Activated naive CD4-positive, alpha-beta T cell treated with anti-CD3 and anti-CD28 coated beads, Interleukin-2, amount 50 U/mL, for 72 hours (primary cell): Measurements from ENCODE around the gene PDGFA. TPM values are rescaled to one million over a fixed set of nuclear protein-coding genes. Genes with fewer than 3 reads are reported as not detected.

Experiments used
- ATAC-seq, 2 donors: fragments of 150-1000 bp; cut with Tn5 transposase; 2 replicates each; pipeline ENCODE4 v1.10.0; 2021; ENCODE audit warnings: mild to moderate bottlenecking in 2 of 2, moderate library complexity in 2 of 2
- DNase-seq, 2 donors: peaks; one replicate each; pipeline ENCODE4 v3.0.0; 2021 to 2022; ENCODE audit warnings: low spot score in 2 of 2
- H3K27ac Mint-ChIP-seq, 2 donors: one replicate each; pipeline ENCODE4 v1.8.0; 2022; ENCODE audit warnings: mild to moderate bottlenecking in 2 of 2, mixed read lengths in 2 of 2
- H3K36me3 Mint-ChIP-seq, 2 donors: one replicate each; pipeline ENCODE4 v1.8.0; 2022; ENCODE audit warnings: mixed read lengths in 2 of 2
- H3K9me3 Mint-ChIP-seq, 2 donors: one replicate each; pipeline ENCODE4 v1.8.0; 2022; ENCODE audit warnings: mixed read lengths in 2 of 2
- total RNA-seq, 2 donors: library from RNA; stranded (reverse); gene quantifications; one replicate each; pipeline ENCODE4 v1.2.3, GENCODE V29; 2022

The PDGFA gene
- total RNA-seq, 2 donors from 2014 or later: 8.4 to 11.7 TPM

- peak in 1 of 2 donors; percentile 39 for DNase-seq
- no peak overlapping the region for H3K27ac Mint-ChIP-seq
- no peak for ATAC-seq
- H3K9me3 Mint-ChIP-seq: peaks cover 10 to 12% of the 10 kb centered on the region in 2 donors
- H3K36me3 Mint-ChIP-seq: no peaks in the 10 kb centered on the region
Measured at GRCh38 chr7:480531-481218, 39.0 kb downstream of the PDGFA start.

- ATAC-seq (no peak), DNase-seq (peak in 1 of 2 donors; percentile 51)
- H3K36me3 Mint-ChIP-seq: no peaks in the 10 kb centered on the region
- no peak overlapping the region for H3K27ac Mint-ChIP-seq
- peaks cover 10 to 12% of the 10 kb centered on the region in 2 donors for H3K9me3 Mint-ChIP-seq
Measured at GRCh38 chr7:479948-480499, 39.6 kb downstream of the PDGFA start.

DNA sequence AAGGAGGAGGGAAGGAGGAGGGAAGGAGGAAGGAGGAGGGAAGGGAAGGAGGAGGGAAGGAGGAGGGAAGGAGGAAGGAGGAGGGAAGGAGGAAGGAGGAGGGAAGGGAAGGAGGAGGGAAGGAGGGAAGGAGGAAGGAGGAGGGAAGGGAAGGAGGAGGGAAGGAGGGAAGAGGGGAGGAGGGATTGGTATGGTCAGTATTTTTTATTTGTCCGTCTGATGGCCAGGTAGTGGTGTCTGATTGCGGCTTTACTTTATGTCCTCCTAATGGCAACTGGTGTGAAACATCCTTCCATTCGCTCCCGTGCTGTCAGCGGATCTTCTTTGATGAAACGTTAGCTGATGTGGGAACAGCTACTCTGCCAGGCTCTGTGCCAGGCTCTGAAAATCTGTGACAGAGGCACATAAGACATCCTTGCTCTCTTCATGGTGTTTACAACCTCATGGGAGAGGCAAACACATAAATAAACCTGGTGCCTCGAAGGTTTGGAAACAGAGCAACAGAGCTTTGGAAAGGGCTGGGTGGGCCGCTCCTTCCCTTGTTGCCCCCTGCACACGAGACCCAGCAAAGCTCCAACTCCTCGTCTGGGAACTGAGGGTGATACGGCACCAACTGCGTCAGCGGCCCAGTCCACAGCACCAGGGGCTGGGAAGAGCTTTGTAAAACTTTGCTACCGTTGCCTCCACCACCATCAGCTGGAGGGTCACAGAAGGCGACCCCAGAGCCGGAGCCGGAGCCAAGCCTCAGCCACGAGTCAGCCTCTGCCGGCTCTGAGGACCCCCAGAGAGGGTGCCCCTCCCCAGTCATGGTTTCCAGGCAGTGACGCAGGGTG lies 40.3 kb downstream of the PDGFA start:
- H3K27ac Mint-ChIP-seq: no peak overlapping the region
- H3K36me3 Mint-ChIP-seq: no peaks in the 10 kb centered on the region
- no peak for ATAC-seq
- DNase-seq: no peak
- H3K9me3 Mint-ChIP-seq: peaks cover 10 to 12% of the 10 kb centered on the region in 2 donors

GRCh38 chr7:477626-478220 lies 41.9 kb downstream of the PDGFA start:
- DNase-seq (peak in 1 of 2 donors; percentile 38), ATAC-seq (no peak)
- Mint-ChIP-seq H3K27ac (no peak overlapping the region), H3K36me3 (no peaks in the 10 kb centered on the region), H3K9me3 (peaks cover 6 to 8% of the 10 kb centered on the region in 2 donors)

GRCh38 chr7:476736-477360 lies 42.8 kb downstream of the PDGFA start:
- DNase-seq: peak in 1 of 2 donors; percentile 41
- Mint-ChIP-seq H3K27ac (no peak overlapping the region), H3K9me3 (no peaks in the 10 kb centered on the region), H3K36me3 (no peaks in the 10 kb centered on the region)
- no peak for ATAC-seq

- Mint-ChIP-seq H3K9me3 (no peaks in the 10 kb centered on the region), H3K27ac (no peak overlapping the region), H3K36me3 (no peaks in the 10 kb centered on the region)
- ATAC-seq: no peak
- DNase-seq: peak in 1 of 2 donors; percentile 26
Measured at GRCh38 chr7:475951-476441, 43.6 kb downstream of the PDGFA start.

- Mint-ChIP-seq H3K36me3 (no peaks in the 10 kb centered on the region), H3K27ac (no peak overlapping the region), H3K9me3 (no peaks in the 10 kb centered on the region)
- ATAC-seq (no peak), DNase-seq (no peak)
Measured at GRCh38 chr7:475425-475728, 44.3 kb downstream of the PDGFA start.

- DNase-seq (peak in 1 of 2 donors; percentile 34), ATAC-seq (no peak)
- Mint-ChIP-seq H3K9me3 (no peaks in the 10 kb centered on the region), H3K27ac (no peak overlapping the region), H3K36me3 (no peaks in the 10 kb centered on the region)
Measured at GRCh38 chr7:474605-475424, 44.8 kb downstream of the PDGFA start.

DNA sequence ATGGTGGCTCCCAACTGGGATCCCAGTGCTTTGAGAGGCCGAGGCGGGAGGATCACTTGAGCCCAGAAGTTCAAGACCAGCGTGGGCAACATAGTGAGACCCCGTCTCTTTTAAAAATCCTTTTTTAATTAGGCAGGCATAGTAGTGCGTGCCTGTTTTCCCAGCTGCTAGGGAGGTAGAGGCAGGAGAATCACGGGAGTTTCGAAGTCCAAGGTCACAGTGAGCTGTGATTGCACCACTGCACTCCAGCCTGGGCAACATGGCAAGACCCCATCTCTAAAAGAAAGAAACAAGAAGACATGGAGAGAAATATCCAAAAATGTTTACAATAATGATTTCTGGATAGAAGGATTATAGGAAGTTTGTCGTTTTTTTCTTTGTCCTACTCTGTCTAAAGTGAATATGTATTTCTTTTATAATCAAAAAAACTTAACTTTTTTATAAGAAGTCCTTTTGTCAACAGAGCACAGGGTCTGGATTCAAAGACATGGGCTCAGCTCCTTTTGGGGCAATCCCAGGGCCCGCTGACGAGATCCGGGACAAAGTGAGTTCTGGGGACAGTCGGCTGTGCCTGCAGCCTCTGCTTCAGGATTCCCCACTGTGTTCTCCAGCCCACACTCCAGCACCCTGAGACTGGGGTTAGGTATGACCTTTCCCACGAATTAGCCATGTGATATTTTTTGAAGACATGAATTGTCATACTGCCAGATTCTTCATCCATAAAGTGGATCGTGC lies 45.6 kb downstream of the PDGFA start:
- no peak for ATAC-seq
- Mint-ChIP-seq H3K27ac (no peak overlapping the region), H3K36me3 (no peaks in the 10 kb centered on the region), H3K9me3 (peaks cover 0 to under 1% of the 10 kb centered on the region in 2 donors)
- DNase-seq: peak in 1 of 2 donors; percentile 7

- H3K36me3 Mint-ChIP-seq: no peaks in the 10 kb centered on the region
- DNase-seq (peak in 1 of 2 donors; percentile 49), ATAC-seq (no peak)
- H3K9me3 Mint-ChIP-seq: peaks cover 3 to 8% of the 10 kb centered on the region in 2 donors
- no peak overlapping the region for H3K27ac Mint-ChIP-seq
Measured at GRCh38 chr7:473211-473734, 46.4 kb downstream of the PDGFA start.

- Mint-ChIP-seq H3K9me3 (peaks cover 10 to 15% of the 10 kb centered on the region in 2 donors), H3K36me3 (no peaks in the 10 kb centered on the region), H3K27ac (no peak overlapping the region)
- DNase-seq (no peak), ATAC-seq (peak in 1 of 2 donors; percentile 79)
Measured at GRCh38 chr7:472640-472957, 47.0 kb downstream of the PDGFA start.

GRCh38 chr7:471866-472639 lies 47.6 kb downstream of the PDGFA start:
- Mint-ChIP-seq H3K9me3 (peaks cover 15 to 19% of the 10 kb centered on the region in 2 donors), H3K36me3 (no peaks in the 10 kb centered on the region), H3K27ac (no peak overlapping the region)
- peak; percentile 23 to 40 for ATAC-seq
- peak in 1 of 2 donors; percentile 50 for DNase-seq

DNA sequence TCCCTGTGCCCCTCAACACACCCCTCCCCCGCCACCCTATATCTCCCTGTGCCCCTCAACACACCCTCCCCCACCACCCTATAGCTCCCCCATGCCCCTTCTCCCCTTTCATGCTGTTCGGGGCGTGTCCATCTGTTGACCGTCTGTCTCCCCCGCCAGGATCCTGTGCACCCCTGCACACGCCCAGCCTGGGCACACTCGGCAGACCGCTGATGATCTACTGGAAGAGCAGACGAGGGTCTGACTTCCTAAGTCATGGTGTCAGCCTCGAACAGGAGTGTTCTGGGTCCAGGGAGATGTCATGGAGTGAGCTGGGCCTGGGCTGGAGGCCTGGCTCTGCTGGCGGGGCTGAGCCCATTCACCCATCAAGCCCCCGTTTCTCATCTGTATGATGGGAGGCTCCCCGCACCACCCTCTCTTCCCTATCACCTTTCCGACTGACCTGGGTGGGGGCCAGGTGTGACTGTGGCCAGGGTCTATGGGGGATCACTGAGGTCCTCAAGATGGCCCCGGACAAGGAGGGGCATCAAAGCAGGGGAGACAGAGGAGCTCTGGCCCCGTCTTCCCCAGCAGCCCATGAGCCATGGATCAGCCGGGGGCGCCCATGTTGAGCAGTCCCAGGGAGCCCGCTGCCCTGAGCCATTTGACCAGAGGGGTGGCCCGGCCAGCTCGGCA lies 48.3 kb downstream of the PDGFA start:
- Mint-ChIP-seq H3K36me3 (no peaks in the 10 kb centered on the region), H3K27ac (no peak overlapping the region), H3K9me3 (peaks cover 15 to 19% of the 10 kb centered on the region in 2 donors)
- no peak for ATAC-seq
- DNase-seq: no peak

DNA sequence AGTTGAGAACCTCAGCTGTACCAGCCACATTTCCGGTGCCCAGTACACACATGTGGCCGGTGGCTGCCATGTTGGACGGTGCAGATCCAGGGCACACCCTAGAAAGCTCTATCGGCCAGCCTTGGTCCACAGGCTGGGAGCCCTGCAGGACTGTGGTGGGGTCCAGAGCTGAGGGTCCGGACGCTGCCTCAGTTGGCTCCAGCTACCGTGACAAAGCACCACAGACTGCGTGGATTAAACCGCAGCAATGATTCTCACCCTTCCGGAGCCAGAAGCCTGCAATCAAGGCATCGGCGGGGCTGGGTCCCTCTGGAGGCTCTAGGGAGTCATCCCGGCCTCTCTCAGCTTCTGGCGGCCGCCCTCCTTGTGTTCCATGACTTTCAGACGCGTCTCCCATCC lies 50.1 kb downstream of the PDGFA start:
- no peaks in the 10 kb centered on the region for H3K36me3 Mint-ChIP-seq
- H3K9me3 Mint-ChIP-seq: peaks cover 15 to 19% of the 10 kb centered on the region in 2 donors
- no peak overlapping the region for H3K27ac Mint-ChIP-seq
- ATAC-seq (no peak), DNase-seq (peak in 1 of 2 donors; percentile 31)
